Esophagus muscularis mucosa (tissue), 4 donors: ENCODE data around the gene CCDC186. TPM values are rescaled to one million over a fixed set of nuclear protein-coding genes. Genes with fewer than 3 reads are reported as not detected.

Experiments used
- DNase-seq: peaks from one replicate; pipeline ENCODE4 v3.0.0-alpha.2; 2017; ENCODE audit errors: extremely low spot score
- H3K27ac ChIP-seq, 4 donors: fragments of 200-600 bp; sonication (generic); replicated peaks in 1 of 4; 1 replicate in 3 of 4; 2 replicates in 1 of 4; pipeline ENCODE4 v1.5.1; 2016 to 2019; ENCODE audit warnings: mild to moderate bottlenecking in 1 of 4
- H3K27me3 ChIP-seq, 4 donors: fragments of 200-600 bp; sonication (generic); one replicate each; pipeline versions ENCODE4 v1.5.1 to v1.6.0; 2016 to 2019
- H3K36me3 ChIP-seq, 4 donors: fragments of 200-600 bp; sonication (generic); one replicate each; pipeline ENCODE4 v1.5.1; 2016 to 2019
- H3K4me1 ChIP-seq, 4 donors: fragments of 200-600 bp; sonication (generic); one replicate each; pipeline ENCODE4 v1.5.1; 2016 to 2019
- H3K4me3 ChIP-seq, 4 donors: fragments of 200-600 bp; sonication (generic); 1 replicate in 2 of 4; 2 replicates in 2 of 4; pipeline ENCODE4 v1.5.1; 2016 to 2019; ENCODE audit warnings: mild to moderate bottlenecking in 4 of 4, moderate library complexity in 1 of 4
- H3K9me3 ChIP-seq, 4 donors: fragments of 200-600 bp; sonication (generic); 1 replicate in 3 of 4; 2 replicates in 1 of 4; pipeline ENCODE4 v1.5.1; 2016 to 2019
- CTCF ChIP-seq, 3 experiments: fragments of 200-600 bp in 2 of 3; fragments of 450-650 bp in 1 of 3; sonication (generic) in 2 of 3; IDR thresholded peaks; one replicate each; pipeline ENCODE4 v1.5.1; 2017 to 2019; ENCODE audit warnings: antibody characterized with exemption in 3 of 3, mild to moderate bottlenecking in 2 of 3, moderate library complexity in 1 of 3
- EP300 ChIP-seq: sonication (generic); formaldehyde crosslinking; IDR thresholded peaks from one replicate; pipeline ENCODE4 v1.6.1; 2017; ENCODE audit warnings: antibody characterized with exemption
- POLR2A ChIP-seq: fragments of 450-650 bp; IDR thresholded peaks from one replicate; pipeline ENCODE4 v1.6.1; 2017; ENCODE audit warnings: antibody characterized with exemption, moderate library complexity, mild to moderate bottlenecking, low read depth
- POLR2AphosphoS5 ChIP-seq, 2 donors: sonication (generic); formaldehyde crosslinking; IDR thresholded peaks; one replicate each; pipeline ENCODE4 v1.6.1; 2017; ENCODE audit warnings: antibody characterized with exemption in 2 of 2
- WGBS: methylation state at CpG from one replicate; pipeline ENCODE4 v1.1.5; 2018; 5-methylcytosine and 5-hydroxymethylcytosine counted together
- intact Hi-C: fragments of 100-400 bp; cut with DNase I; formaldehyde crosslinking; loops from one replicate; pipeline ENCODE4 v1.15.1; 2023
- total RNA-seq, 4 donors: library from RNA; depleted of rRNA; stranded (reverse); fragments of >200 nt; gene quantifications; one replicate each; pipeline versions ENCODE4 v1.1.0 to v1.2.1, GENCODE V29; 2016

Gene CCDC186
- total RNA-seq, 4 donors from 2014 or later = 13.8 to 25.7 (median 20.9) TPM

- WGBS = 95% methylated on average over 3 of the region's 3 CpGs
- Histone ChIP-seq H3K4me1 (peaks cover 6 to 37% (median 34%) of the 10 kb centered on the region in 4 donors), H3K27ac (no peak overlapping the region), H3K4me3 (no peak overlapping the region), H3K9me3 (peaks cover 0 to 12% (median 6%) of the 10 kb centered on the region in 4 donors), H3K27me3 (no peaks in the 10 kb centered on the region), H3K36me3 (no peaks in the 10 kb centered on the region)
- no peak for DNase-seq
- intact Hi-C loops = no loop called here
- TF ChIP-seq POLR2AphosphoS5 (IDR thresholded peaks at IDR 0.05) = no peak
- no peak for TF ChIP-seq EP300
- no peak for TF ChIP-seq POLR2A
- no peak for TF ChIP-seq CTCF (IDR thresholded peaks at IDR 0.05)
These were observed 5.5 kb downstream of the CCDC186 start for GRCh38 chr10:114168450-114169009.

- WGBS = 97% methylated on average over 3 of the region's 3 CpGs
- TF ChIP-seq POLR2A (no peak), EP300 (no peak), POLR2AphosphoS5 (IDR thresholded peaks at IDR 0.05) (no peak), CTCF (IDR thresholded peaks at IDR 0.05) (no peak)
- Histone ChIP-seq H3K27ac (no peak overlapping the region), H3K4me3 (no peak overlapping the region), H3K4me1 (peaks cover 12 to 43% (median 38%) of the 10 kb centered on the region in 4 donors), H3K27me3 (no peaks in the 10 kb centered on the region), H3K9me3 (peaks cover 0 to 12% (median 6%) of the 10 kb centered on the region in 4 donors), H3K36me3 (no peaks in the 10 kb centered on the region)
- intact Hi-C loops = no loop called here
- no peak for DNase-seq
These were observed 6.0 kb downstream of the CCDC186 start for GRCh38 chr10:114167985-114168384.

- Histone ChIP-seq H3K27ac (no peak overlapping the region), H3K36me3 (no peaks in the 10 kb centered on the region), H3K4me1 (peaks cover 12 to 34% (median 28%) of the 10 kb centered on the region in 4 donors), H3K27me3 (no peaks in the 10 kb centered on the region), H3K4me3 (no peak overlapping the region), H3K9me3 (peaks cover 0 to 12% (median 6%) of the 10 kb centered on the region in 4 donors)
- no peak for DNase-seq
- TF ChIP-seq EP300 = no peak
- TF ChIP-seq POLR2A = no peak
- no peak for TF ChIP-seq CTCF (IDR thresholded peaks at IDR 0.05)
- no peak for TF ChIP-seq POLR2AphosphoS5 (IDR thresholded peaks at IDR 0.05)
- WGBS = 59% methylated on average over 3 of the region's 3 CpGs
- intact Hi-C loops = no loop called here
These were observed 7.5 kb downstream of the CCDC186 start for GRCh38 chr10:114166494-114166893.

GRCh38 chr10:114166043-114166442 lies 8.0 kb downstream of the CCDC186 start:
- DNase-seq = no peak
- Histone ChIP-seq H3K4me3 (no peak overlapping the region), H3K36me3 (no peaks in the 10 kb centered on the region), H3K9me3 (peaks cover 0 to 12% (median 6%) of the 10 kb centered on the region in 4 donors), H3K4me1 (peaks cover 12 to 32% (median 28%) of the 10 kb centered on the region in 4 donors), H3K27me3 (no peaks in the 10 kb centered on the region), H3K27ac (no peak overlapping the region)
- 75% methylated on average over 3 of the region's 3 CpGs for whole genome bisulfite sequencing
- TF ChIP-seq CTCF (IDR thresholded peaks at IDR 0.05) (no peak), POLR2AphosphoS5 (IDR thresholded peaks at IDR 0.05) (no peak), EP300 (no peak), POLR2A (no peak)
- intact Hi-C loops = no loop called here

GRCh38 chr10:114163062-114163461 lies 10.9 kb downstream of the CCDC186 start:
- Histone ChIP-seq H3K9me3 (no peaks in the 10 kb centered on the region), H3K4me3 (no peak overlapping the region), H3K36me3 (no peaks in the 10 kb centered on the region), H3K4me1 (peaks cover 12 to 32% (median 30%) of the 10 kb centered on the region in 4 donors), H3K27ac (peak overlapping the region in 2 of 4 donors; percentile 30 to 41), H3K27me3 (no peaks in the 10 kb centered on the region)
- intact Hi-C loops = no loop called here
- TF ChIP-seq CTCF (IDR thresholded peaks at IDR 0.05) (no peak), POLR2AphosphoS5 (IDR thresholded peaks at IDR 0.05) (no peak), POLR2A (no peak), EP300 (no peak)
- 58% methylated on average over 2 of the region's 2 CpGs for WGBS
- no peak for DNase-seq
